ENCODE measurements around the gene CMTM2. TPM values are rescaled to one million over a fixed set of nuclear protein-coding genes. Genes with fewer than 3 reads are reported as not detected.

The CMTM2 gene
- total and polyA plus RNA-seq, 10 donors = 0.70 to 54.6 (median 8.8) TPM

DNA sequence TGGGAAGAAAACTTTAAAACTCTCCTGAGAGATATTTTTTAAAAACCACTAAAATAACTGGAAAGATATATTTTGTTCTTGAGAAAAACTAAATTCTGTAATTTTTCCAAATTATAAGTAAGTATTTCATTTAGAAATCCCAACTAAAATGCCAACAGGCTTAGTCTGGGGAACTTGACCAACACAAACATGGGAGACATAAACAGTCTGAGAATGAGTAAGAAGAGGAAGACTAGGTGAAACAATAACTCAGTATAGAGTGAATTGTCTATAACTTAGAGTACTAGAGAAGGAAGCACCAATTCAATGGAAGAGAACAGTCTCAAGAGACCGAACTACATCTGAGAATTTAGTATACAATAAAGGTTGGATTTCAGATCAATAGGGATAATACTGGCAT lies 10.1 kb upstream of the CMTM2 start:
- peaks cover 0 to 57% (median 32%) of the 10 kb centered on the region in 6 donors for H3K36me3 ChIP-seq
- peaks cover 0 to 40% (median 0%) of the 10 kb centered on the region in 6 donors for H3K4me1 ChIP-seq
- no peak overlapping the region for H3K27ac ChIP-seq
- H3K9me3 ChIP-seq = no peaks in the 10 kb centered on the region
- TF ChIP-seq POLR2AphosphoS5 (IDR thresholded peaks at IDR 0.05) (no peak), POLR2A (IDR thresholded peaks at IDR 0.05) (no peak)
- no peak for DNase-seq
- no peaks in the 10 kb centered on the region for H3K27me3 ChIP-seq (replicated peaks in 1 of 7)
- intact Hi-C loops (cut with DNase I; ENCODE audit: low total_unique reads) = no loop called here
- WGBS, 5 donors = 90 to 100% (median 96%) methylated on average over 1 of the region's 1 CpG
- H3K4me3 ChIP-seq = no peak overlapping the region

DNA sequence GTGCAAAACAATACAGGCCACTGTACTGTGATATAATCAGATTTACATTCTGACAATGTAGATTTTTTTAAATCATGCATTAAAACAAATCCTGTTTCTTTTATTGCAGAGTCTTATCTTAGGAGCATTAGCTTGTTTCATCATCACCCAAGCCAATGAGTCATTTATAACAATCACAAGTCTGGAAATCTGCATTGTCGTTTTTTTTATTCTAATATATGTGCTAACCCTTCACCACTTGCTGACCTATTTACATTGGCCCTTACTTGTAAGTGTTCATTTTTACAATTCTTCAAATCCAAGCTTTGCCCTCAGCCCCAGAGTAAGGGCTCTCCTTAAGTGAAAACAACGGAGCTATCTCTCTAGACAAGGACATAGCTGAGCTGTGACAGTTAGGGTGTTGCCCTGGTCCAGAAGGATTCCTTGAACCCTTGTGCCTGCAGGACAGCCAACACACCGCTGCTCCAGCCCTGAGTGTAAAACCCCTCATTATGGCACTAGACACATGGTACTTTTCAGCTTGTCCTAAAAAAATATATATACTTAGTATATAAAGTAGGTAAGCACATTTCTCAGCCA lies 9.3 kb upstream of the CMTM2 start:
- Histone ChIP-seq H3K9me3 (no peaks in the 10 kb centered on the region), H3K4me1 (peaks cover 0 to 39% (median 0%) of the 10 kb centered on the region in 6 donors), H3K4me3 (no peak overlapping the region), H3K27me3 (replicated peaks in 1 of 7) (no peaks in the 10 kb centered on the region), H3K27ac (no peak overlapping the region), H3K36me3 (peaks cover 0 to 50% (median 24%) of the 10 kb centered on the region in 6 donors)
- no peak for DNase-seq
- WGBS, 5 donors = 62 to 86% (median 73%) methylated on average over 3 of the region's 3 CpGs
- intact Hi-C loops (cut with DNase I; ENCODE audit: low total_unique reads) = no loop called here
- TF ChIP-seq, protein P1, sequence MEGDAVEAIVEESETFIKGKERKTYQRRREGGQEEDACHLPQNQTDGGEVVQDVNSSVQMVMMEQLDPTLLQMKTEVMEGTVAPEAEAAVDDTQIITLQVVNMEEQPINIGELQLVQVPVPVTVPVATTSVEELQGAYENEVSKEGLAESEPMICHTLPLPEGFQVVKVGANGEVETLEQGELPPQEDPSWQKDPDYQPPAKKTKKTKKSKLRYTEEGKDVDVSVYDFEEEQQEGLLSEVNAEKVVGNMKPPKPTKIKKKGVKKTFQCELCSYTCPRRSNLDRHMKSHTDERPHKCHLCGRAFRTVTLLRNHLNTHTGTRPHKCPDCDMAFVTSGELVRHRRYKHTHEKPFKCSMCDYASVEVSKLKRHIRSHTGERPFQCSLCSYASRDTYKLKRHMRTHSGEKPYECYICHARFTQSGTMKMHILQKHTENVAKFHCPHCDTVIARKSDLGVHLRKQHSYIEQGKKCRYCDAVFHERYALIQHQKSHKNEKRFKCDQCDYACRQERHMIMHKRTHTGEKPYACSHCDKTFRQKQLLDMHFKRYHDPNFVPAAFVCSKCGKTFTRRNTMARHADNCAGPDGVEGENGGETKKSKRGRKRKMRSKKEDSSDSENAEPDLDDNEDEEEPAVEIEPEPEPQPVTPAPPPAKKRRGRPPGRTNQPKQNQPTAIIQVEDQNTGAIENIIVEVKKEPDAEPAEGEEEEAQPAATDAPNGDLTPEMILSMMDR (IDR thresholded peaks at IDR 0.05 in 8 of 11, conservative IDR thresholded peaks at IDR 0.05 in 3 of 11) = no peak
- no peak for TF ChIP-seq POLR2A (IDR thresholded peaks at IDR 0.05)
- TF ChIP-seq POLR2AphosphoS5 (IDR thresholded peaks at IDR 0.05) = no peak

DNA sequence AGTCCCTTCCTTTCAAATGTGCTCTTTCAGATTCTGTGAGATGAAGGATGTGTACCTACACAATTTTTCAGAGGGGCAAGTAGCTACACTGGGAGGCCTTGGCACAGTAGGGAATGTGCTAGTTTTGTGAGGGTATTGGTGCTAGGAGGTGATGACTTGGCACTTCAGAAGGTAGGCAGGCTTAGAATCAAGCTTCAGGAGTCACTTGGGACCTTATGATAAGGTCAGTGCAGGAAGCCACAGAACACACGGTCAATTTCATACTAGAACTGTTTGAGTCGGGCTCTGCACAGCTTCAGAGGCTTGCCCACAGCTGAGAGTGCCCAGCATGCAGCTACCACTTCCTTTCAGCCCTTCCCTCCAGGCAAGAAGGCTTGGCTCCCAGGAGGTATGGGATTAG lies 6.9 kb upstream of the CMTM2 start:
- Histone ChIP-seq H3K4me1 (peaks cover 0 to 29% (median 0%) of the 10 kb centered on the region in 6 donors), H3K27ac (peak overlapping the region in 1 of 8 donors; percentile 5), H3K9me3 (no peaks in the 10 kb centered on the region), H3K36me3 (peaks cover 0 to 25% (median 2%) of the 10 kb centered on the region in 6 donors), H3K27me3 (replicated peaks in 1 of 7) (peaks cover 0 to 10% (median 0%) of the 10 kb centered on the region in 7 donors), H3K4me3 (no peak overlapping the region)
- WGBS, 5 donors = 19 to 37% (median 32%) methylated on average over 2 of the region's 2 CpGs
- no peak for DNase-seq
- intact Hi-C loops (cut with DNase I; ENCODE audit: low total_unique reads) = no loop called here
- TF ChIP-seq, protein P1 (IDR thresholded peaks at IDR 0.05 in 8 of 11, conservative IDR thresholded peaks at IDR 0.05 in 3 of 11) = no peak
- TF ChIP-seq POLR2AphosphoS5 (IDR thresholded peaks at IDR 0.05) (no peak), POLR2A (IDR thresholded peaks at IDR 0.05) (no peak)

- no peak overlapping the region for H3K4me3 ChIP-seq
- TF ChIP-seq POLR2AphosphoS5 (IDR thresholded peaks at IDR 0.05) = no peak
- no peak for TF ChIP-seq POLR2A (IDR thresholded peaks at IDR 0.05)
- TF ChIP-seq, protein P1 (IDR thresholded peaks at IDR 0.05 in 8 of 11, conservative IDR thresholded peaks at IDR 0.05 in 3 of 11) = no peak
- H3K4me1 ChIP-seq = peaks cover 0 to 47% (median 11%) of the 10 kb centered on the region in 6 donors
- no peak overlapping the region for H3K27ac ChIP-seq
- no peak for DNase-seq
- WGBS, 5 donors = 68 to 88% (median 79%) methylated on average over 1 of the region's 1 CpG
- peaks cover 0 to 20% (median 0%) of the 10 kb centered on the region in 6 donors for H3K36me3 ChIP-seq
- intact Hi-C loops (cut with DNase I; ENCODE audit: low total_unique reads) = no loop called here
- no peaks in the 10 kb centered on the region for H3K9me3 ChIP-seq
- peaks cover 0 to 27% (median 12%) of the 10 kb centered on the region in 7 donors for H3K27me3 ChIP-seq (replicated peaks in 1 of 7)
Observed at GRCh38 chr16:66574081-66574480, 5.2 kb upstream of the CMTM2 start.
